ENCODE measurements around the gene KCNH3. TPM values are rescaled to one million over a fixed set of nuclear protein-coding genes. Genes with fewer than 3 reads are reported as not detected.
A peak's percentile ranks its signal among the peaks of the same experiment; 100 is the strongest.

KCNH3 gene
- total and polyA plus RNA-seq, 2 of the 13 experiments (the other 11 are each of a cell fraction or from before 2014, with no cell fraction given) = 0.01 to 0.07 TPM

GRCh38 chr12:49527361-49528130 lies 11.3 kb upstream of the KCNH3 start:
- FAIRE-seq = no peak

GRCh38 chr12:49529414-49529813 lies 9.4 kb upstream of the KCNH3 start:
- no peaks in the 10 kb centered on the region for H4K20me1 ChIP-seq (ENCODE audit: insufficient read depth, low read length)
- H3K36me3 ChIP-seq (replicated peaks in 1 of 2; ENCODE audit: control insufficient read depth in 1 of 2, insufficient read depth in 2 of 2, low read length in 2 of 2) = peaks cover 6 to 22% of the 10 kb centered on the region in 2 experiments; a peak in 4 of 5 replicates
- H3K27ac ChIP-seq (ENCODE audit: extremely low read length, insufficient read depth, low read length) = no peak overlapping the region
- H3K79me2 ChIP-seq (ENCODE audit: insufficient read depth, low read length) = no peaks in the 10 kb centered on the region
- no peak overlapping the region for H3K9ac ChIP-seq (ENCODE audit: insufficient read depth, low read depth, low read length)
- H3K9me3 ChIP-seq (ENCODE audit: low read length) = no peaks in the 10 kb centered on the region
- no peak overlapping the region for H3K4me2 ChIP-seq (ENCODE audit: low read depth, low read length)
- H2AFZ ChIP-seq (ENCODE audit: low read length) = no peak overlapping the region
- WGBS (ENCODE audit: low lambda C conversion rate) = 97% methylated on average over 1 of the region's 1 CpG
- DNase-seq (ENCODE audit: low spot score) (no peak), ATAC-seq (no peak), FAIRE-seq (no peak)
- POLR2A ChIA-PET = interaction anchor here (0.7 kb wide), 1 partner anchor 243 kb away, joined by 4 read pairs; no protein-coding TSS in a partner anchor
- in situ Hi-C loops (cut with HindIII; ENCODE audit: extremely low pct_ligation_motif_present, low pct_unique_long_range_greater_than_20kb) = no loop called here
- peaks cover 5% of the 10 kb centered on the region for H3K4me1 ChIP-seq (ENCODE audit: insufficient read depth, low read length)
- intact Hi-C loops (cut with micrococcal nuclease; ENCODE audit: unreplicated experiment) = no loop called here
- CTCF ChIA-PET (ENCODE audit: low intra/inter-chr PET ratio, low total read pairs) = no interaction called here
- no TSS peak for BruUV-seq (replicated peaks)
- H3K27me3 ChIP-seq (ENCODE audit: control insufficient read depth in 1 of 2, insufficient read depth in 2 of 2, low read length in 2 of 2) = no peaks in the 10 kb centered on the region
- no peak overlapping the region for H3K4me3 ChIP-seq (replicated peaks in 1 of 3; ENCODE audit: insufficient read depth in 1 of 3, low read depth in 2 of 3, low read length in 3 of 3)
- TF ChIP-seq TGIF2 (CRISPR knock-in tag; IDR thresholded peaks at IDR 0.05) = no peak
- no peak for TF ChIP-seq TFDP2 (CRISPR knock-in tag; IDR thresholded peaks at IDR 0.05)
- TF ChIP-seq FOSL1 (CRISPR knock-in tag; IDR thresholded peaks at IDR 0.05; ENCODE audit: borderline replicate concordance) = no peak
- TF ChIP-seq ARID5B (CRISPR knock-in tag; IDR thresholded peaks at IDR 0.05) = no peak
- TF ChIP-seq ZFP90 (CRISPR knock-in tag; IDR thresholded peaks at IDR 0.05; ENCODE audit: borderline replicate concordance) = no peak
- no peak for TF ChIP-seq MTF2 (CRISPR knock-in tag; IDR thresholded peaks at IDR 0.05; ENCODE audit: borderline replicate concordance)
- no peak for TF ChIP-seq ZSCAN31 (CRISPR knock-in tag; IDR thresholded peaks at IDR 0.05; ENCODE audit: low read depth)

More at GRCh38 chr12:49527361-49528130, 11.3 kb upstream of the KCNH3 start:
- TF ChIP-seq GTF3A (CRISPR knock-in tag; conservative IDR thresholded peaks at IDR 0.05) = no peak
- TF ChIP-seq ZNF563 (CRISPR knock-in tag; IDR thresholded peaks at IDR 0.05) = no peak
- no peak for TF ChIP-seq FOXP1 (IDR thresholded peaks at IDR 0.05)
- no peak for TF ChIP-seq FOXP1 (CRISPR knock-in tag; IDR thresholded peaks at IDR 0.05)
- TF ChIP-seq RBM22 (optimal IDR thresholded peaks at IDR 0.05; ENCODE audit: low read length) = peak; percentile 34
- TF ChIP-seq CCAR2 (optimal IDR thresholded peaks at IDR 0.05; ENCODE audit: low read depth, low read length) = no peak
- H2AFZ ChIP-seq (ENCODE audit: low read length) = no peak overlapping the region
- CTCF ChIA-PET (ENCODE audit: low intra/inter-chr PET ratio, low total read pairs) = no interaction called here
- no TSS peak for BruUV-seq (replicated peaks)
- no peaks in the 10 kb centered on the region for H3K27me3 ChIP-seq (ENCODE audit: control insufficient read depth in 1 of 2, insufficient read depth in 2 of 2, low read length in 2 of 2)
- no peaks in the 10 kb centered on the region for H3K9me3 ChIP-seq (ENCODE audit: low read length)
- H4K20me1 ChIP-seq (ENCODE audit: insufficient read depth, low read length) = no peaks in the 10 kb centered on the region
- H3K4me2 ChIP-seq (ENCODE audit: low read depth, low read length) = no peak overlapping the region
- H3K4me1 ChIP-seq (ENCODE audit: insufficient read depth, low read length) = no peaks in the 10 kb centered on the region
- H3K36me3 ChIP-seq (replicated peaks in 1 of 2; ENCODE audit: control insufficient read depth in 1 of 2, insufficient read depth in 2 of 2, low read length in 2 of 2) = peaks cover 8 to 35% of the 10 kb centered on the region in 2 experiments
- ATAC-seq (no peak), DNase-seq (ENCODE audit: low spot score) (no peak)
- intact Hi-C loops (cut with micrococcal nuclease; ENCODE audit: unreplicated experiment) = no loop called here
- no peak overlapping the region for H3K9ac ChIP-seq (ENCODE audit: insufficient read depth, low read depth, low read length)
- POLR2A ChIA-PET = no interaction called here
- WGBS (ENCODE audit: low lambda C conversion rate) = 100% methylated on average over 7 of the region's 7 CpGs
- no peaks in the 10 kb centered on the region for H3K79me2 ChIP-seq (ENCODE audit: insufficient read depth, low read length)
- in situ Hi-C loops (cut with HindIII; ENCODE audit: extremely low pct_ligation_motif_present, low pct_unique_long_range_greater_than_20kb) = no loop called here
- no peak overlapping the region for H3K27ac ChIP-seq (ENCODE audit: extremely low read length, insufficient read depth, low read length)
- no peak overlapping the region for H3K4me3 ChIP-seq (replicated peaks in 1 of 3; ENCODE audit: insufficient read depth in 1 of 3, low read depth in 2 of 3, low read length in 3 of 3)

Measured in HepG2 (cell line).